Gastrocnemius medialis (tissue), 4 donors: ENCODE results near the gene CELA1. TPM values are rescaled to one million over a fixed set of nuclear protein-coding genes. Genes with fewer than 3 reads are reported as not detected.

Experiments used
- ATAC-seq, 2 donors: fragments of 150-250 bp; one replicate each; pipeline ENCODE4 v1.9.1; 2016
- DNase-seq, 2 donors: peaks; one replicate each; pipeline ENCODE4 v3.0.0-alpha.2; 2019
- H3K27ac ChIP-seq, 4 donors: fragments of 200-600 bp; sonication (generic); 1 replicate in 1 of 4; 2 replicates in 3 of 4; pipeline ENCODE4 v1.5.1; 2016 to 2018; ENCODE audit warnings: mild to moderate bottlenecking in 2 of 4, moderate library complexity in 1 of 4
- H3K27me3 ChIP-seq, 3 donors: fragments of 200-600 bp; sonication (generic) in 2 of 3; 1 replicate in 1 of 3; 2 replicates in 2 of 3; pipeline versions ENCODE4 v1.5.1 to v1.6.0; 2016 to 2019; ENCODE audit warnings: mild to moderate bottlenecking in 1 of 3, moderate library complexity in 1 of 3
- H3K36me3 ChIP-seq, 2 donors: fragments of 200-600 bp; sonication (generic) in 1 of 2; one replicate each; pipeline ENCODE4 v1.5.1; 2017 to 2018
- H3K4me1 ChIP-seq, 2 donors: fragments of 200-600 bp; sonication (generic) in 1 of 2; one replicate each; pipeline ENCODE4 v1.5.1; 2016 to 2017; ENCODE audit warnings: mild to moderate bottlenecking in 2 of 2
- H3K4me3 ChIP-seq, 4 donors: fragments of 200-600 bp; sonication (generic) in 3 of 4; 1 replicate in 1 of 4; 2 replicates in 3 of 4; pipeline ENCODE4 v1.5.1; 2016 to 2019; ENCODE audit warnings: mild to moderate bottlenecking in 2 of 4
- H3K9me3 ChIP-seq, 3 donors: fragments of 200-600 bp; sonication (generic) in 2 of 3; 1 replicate in 1 of 3; 2 replicates in 2 of 3; pipeline ENCODE4 v1.5.1; 2016 to 2019
- CTCF ChIP-seq, 5 experiments: fragments of 450-650 bp in 3 of 5; fragments of 200-600 bp in 2 of 5; sonication (generic) in 2 of 5; IDR thresholded peaks in 4 of 5; conservative IDR thresholded peaks in 1 of 5; 1 replicate in 4 of 5; 2 replicates in 1 of 5; pipeline ENCODE4 v1.5.1; 2016 to 2019; ENCODE audit warnings: antibody characterized with exemption in 5 of 5, mild to moderate bottlenecking in 3 of 5, moderate library complexity in 3 of 5
- POLR2A ChIP-seq, 2 donors: fragments of 450-650 bp; IDR thresholded peaks; one replicate each; pipeline ENCODE4 v1.6.1; 2017; ENCODE audit warnings: antibody characterized with exemption in 2 of 2, mild to moderate bottlenecking in 2 of 2, moderate library complexity in 2 of 2
- in situ Hi-C, 4 donors: fragments of 200-750 bp; cut with MboI; loops; one replicate each; pipeline versions ENCODE4 v1.15.0 to v1.8.0; 2017; ENCODE audit warnings: low sequenced_read_pairs in 4 of 4
- intact Hi-C: fragments of 100-400 bp; cut with DNase I; formaldehyde crosslinking; loops from one replicate; pipeline ENCODE4 v1.15.1; 2023; ENCODE audit warnings: low total_unique reads
- total RNA-seq, 4 donors: library from RNA; depleted of rRNA; stranded (reverse); fragments of >200 nt; gene quantifications; one replicate each; pipeline versions ENCODE4 v1.1.0 to v1.2.3, GENCODE V29; 2016

The CELA1 gene
- total RNA-seq, 4 donors from 2014 or later, result not detected

GRCh38 chr12:51358496-51358895 lies 12.0 kb upstream of the CELA1 start:
- in situ Hi-C loops (no loop called here), intact Hi-C loops (no loop called here)
- ATAC-seq (no peak), DNase-seq (no peak)
- Histone ChIP-seq H3K36me3 (no peaks in the 10 kb centered on the region), H3K9me3 (no peaks in the 10 kb centered on the region), H3K27me3 (no peaks in the 10 kb centered on the region), H3K4me1 (no peaks in the 10 kb centered on the region), H3K4me3 (no peak overlapping the region), H3K27ac (no peak overlapping the region)
- TF ChIP-seq CTCF (IDR thresholded peaks at IDR 0.05 in 4 of 5, conservative IDR thresholded peaks at IDR 0.05 in 1 of 5) (no peak), POLR2A (IDR thresholded peaks at IDR 0.05) (no peak)

- Histone ChIP-seq H3K9me3 (no peaks in the 10 kb centered on the region), H3K4me3 (no peak overlapping the region), H3K4me1 (no peaks in the 10 kb centered on the region), H3K27me3 (no peaks in the 10 kb centered on the region), H3K27ac (no peak overlapping the region), H3K36me3 (no peaks in the 10 kb centered on the region)
- ATAC-seq, result no peak
- DNase-seq, result no peak
- in situ Hi-C loops (no loop called here), intact Hi-C loops (no loop called here)
- no peak for TF ChIP-seq POLR2A (IDR thresholded peaks at IDR 0.05)
These were observed 11.0 kb upstream of the CELA1 start for GRCh38 chr12:51357374-51358047.

- intact Hi-C loops (no loop called here), in situ Hi-C loops (no loop called here)
- no peak for DNase-seq
- Histone ChIP-seq H3K9me3 (no peaks in the 10 kb centered on the region), H3K27me3 (no peaks in the 10 kb centered on the region), H3K4me3 (no peak overlapping the region), H3K27ac (no peak overlapping the region), H3K36me3 (no peaks in the 10 kb centered on the region), H3K4me1 (no peaks in the 10 kb centered on the region)
- ATAC-seq, result peak; percentile 50 to 74
- TF ChIP-seq POLR2A (IDR thresholded peaks at IDR 0.05) (no peak), CTCF (IDR thresholded peaks at IDR 0.05 in 4 of 5, conservative IDR thresholded peaks at IDR 0.05 in 1 of 5) (peak; percentile 15 to 58 (median 45))
These were observed 5.5 kb upstream of the CELA1 start for GRCh38 chr12:51351913-51352532.

- intact Hi-C loops (no loop called here), in situ Hi-C loops (loop anchor here (10.0 to 25.0 kb wide), 4 partner anchors 84 to 537 kb away; partner anchors contain the start of genes LETMD1 (in 2 of the 4) and TMPRSS12 (in 1 of the 4))
- Histone ChIP-seq H3K27me3 (no peaks in the 10 kb centered on the region), H3K4me3 (no peak overlapping the region), H3K9me3 (no peaks in the 10 kb centered on the region), H3K4me1 (no peaks in the 10 kb centered on the region), H3K27ac (no peak overlapping the region), H3K36me3 (no peaks in the 10 kb centered on the region)
- TF ChIP-seq POLR2A (IDR thresholded peaks at IDR 0.05) (no peak), CTCF (IDR thresholded peaks at IDR 0.05 in 4 of 5, conservative IDR thresholded peaks at IDR 0.05 in 1 of 5) (no peak)
- no peak for ATAC-seq
- no peak for DNase-seq
These were observed 2.5 kb upstream of the CELA1 start for GRCh38 chr12:51349026-51349425.

- intact Hi-C loops, result no loop called here
- no peak for TF ChIP-seq CTCF (IDR thresholded peaks at IDR 0.05 in 4 of 5, conservative IDR thresholded peaks at IDR 0.05 in 1 of 5)
- no peak for TF ChIP-seq POLR2A (IDR thresholded peaks at IDR 0.05)
- Histone ChIP-seq H3K36me3 (no peaks in the 10 kb centered on the region), H3K4me1 (no peaks in the 10 kb centered on the region), H3K27ac (no peak overlapping the region), H3K27me3 (no peaks in the 10 kb centered on the region), H3K9me3 (no peaks in the 10 kb centered on the region), H3K4me3 (no peak overlapping the region)
- ATAC-seq (no peak), DNase-seq (no peak)
- in situ Hi-C loops, result loop anchor here (10.0 to 25.0 kb wide), 4 partner anchors 83 to 536 kb away; partner anchors contain the start of genes LETMD1 (in 2 of the 4) and TMPRSS12 (in 1 of the 4)
These were observed 1.6 kb upstream of the CELA1 start for GRCh38 chr12:51348116-51348515.
